GM18499 (cell line): ENCODE results near the gene EIF2B2.

ENCODE experiments used
- ATAC-seq: cut with Tn5 transposase; IDR thresholded peaks from one replicate; pipeline ENCODE4 v1.9.1; 2021; ENCODE audit warnings: moderate number of reproducible peaks; ENCODE audit not compliant: insufficient read depth, unreplicated experiment

The EIF2B2 gene

GRCh38 chr14:75032939-75033338 is 30.2 kb downstream of the EIF2B2 start:
- ATAC-seq = no peak

- ATAC-seq = no peak
Measured at GRCh38 chr14:75040507-75040906, 37.8 kb downstream of the EIF2B2 start.

DNA sequence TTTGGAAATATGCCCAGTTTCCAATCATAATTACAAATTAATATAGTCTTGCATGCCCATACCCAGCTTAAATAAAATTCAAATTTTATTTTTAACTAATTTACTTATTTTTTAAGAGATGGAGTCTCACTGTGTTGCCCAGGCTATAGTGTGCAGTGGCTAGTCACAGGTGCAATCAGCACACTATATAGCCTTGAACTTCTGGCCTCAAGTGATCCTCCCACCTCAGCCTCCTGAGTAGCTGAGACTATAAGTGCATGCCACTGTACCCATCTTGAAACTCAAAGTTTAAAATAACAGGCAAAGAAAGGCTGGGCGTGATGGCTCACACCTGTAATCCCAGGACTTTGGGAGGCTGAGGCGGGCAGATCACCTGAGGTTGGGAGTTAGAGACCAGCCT is 38.2 kb downstream of the EIF2B2 start:
- ATAC-seq = no peak

- ATAC-seq = no peak
Measured at GRCh38 chr14:75041613-75042012, 38.9 kb downstream of the EIF2B2 start.

DNA sequence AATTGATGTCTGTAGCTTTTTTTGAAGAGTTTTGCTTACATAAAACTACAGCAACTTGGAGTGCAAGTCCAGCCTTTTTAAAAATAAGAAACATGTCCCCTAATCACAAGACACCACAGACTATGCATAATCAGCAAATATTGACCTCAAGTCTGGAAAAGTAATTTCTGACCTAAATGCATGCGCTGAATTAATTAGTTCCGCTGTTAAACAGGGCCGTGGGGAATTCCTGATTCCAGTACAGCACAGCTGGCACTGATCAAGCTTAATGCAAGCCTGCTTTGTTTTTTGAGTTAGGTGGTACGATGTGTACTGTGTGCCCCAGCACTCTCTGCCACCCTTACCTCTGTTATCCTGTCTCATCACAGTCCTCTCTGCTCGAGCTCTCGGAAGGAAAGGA is 39.3 kb downstream of the EIF2B2 start:
- no peak for ATAC-seq

DNA sequence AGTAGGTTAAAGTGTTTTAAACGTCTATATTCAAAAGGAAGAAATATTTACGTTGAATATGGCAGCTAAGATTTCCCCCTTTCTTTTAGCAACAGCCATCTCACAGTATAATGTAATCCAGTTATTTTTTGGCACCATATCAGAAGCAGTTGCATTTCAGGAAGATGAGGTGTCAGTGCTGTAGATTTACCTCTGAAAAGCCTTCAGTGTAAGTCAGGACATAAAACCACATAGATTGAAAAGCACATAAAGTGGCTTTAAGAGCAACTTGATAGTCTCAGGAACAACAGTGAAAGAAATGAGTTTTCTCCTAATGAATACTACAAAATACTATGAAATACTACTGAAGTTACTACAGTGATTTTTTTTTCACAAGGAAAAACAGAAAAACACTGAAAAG is 41.6 kb downstream of the EIF2B2 start:
- no peak for ATAC-seq

DNA sequence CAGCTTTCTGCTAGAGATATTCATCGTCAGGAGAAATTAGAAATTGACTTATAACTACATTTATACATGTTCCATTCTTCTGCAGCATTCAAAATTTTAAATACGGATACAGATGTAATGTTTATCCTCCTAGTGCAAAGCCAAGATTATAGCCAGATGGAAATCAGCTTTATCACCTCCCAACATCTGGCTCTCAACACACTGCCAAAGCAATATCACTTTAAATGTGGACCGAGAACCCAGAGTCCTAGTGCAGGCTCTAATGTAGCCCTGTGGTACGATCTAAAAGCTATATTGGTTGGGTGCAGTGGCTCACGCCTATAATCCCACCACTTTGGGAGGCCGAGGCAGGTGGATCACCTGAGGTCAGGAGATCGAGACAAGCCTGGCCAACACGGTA is 42.0 kb downstream of the EIF2B2 start:
- ATAC-seq = no peak

GRCh38 chr14:75046275-75046674 is 43.6 kb downstream of the EIF2B2 start:
- no peak for ATAC-seq

DNA sequence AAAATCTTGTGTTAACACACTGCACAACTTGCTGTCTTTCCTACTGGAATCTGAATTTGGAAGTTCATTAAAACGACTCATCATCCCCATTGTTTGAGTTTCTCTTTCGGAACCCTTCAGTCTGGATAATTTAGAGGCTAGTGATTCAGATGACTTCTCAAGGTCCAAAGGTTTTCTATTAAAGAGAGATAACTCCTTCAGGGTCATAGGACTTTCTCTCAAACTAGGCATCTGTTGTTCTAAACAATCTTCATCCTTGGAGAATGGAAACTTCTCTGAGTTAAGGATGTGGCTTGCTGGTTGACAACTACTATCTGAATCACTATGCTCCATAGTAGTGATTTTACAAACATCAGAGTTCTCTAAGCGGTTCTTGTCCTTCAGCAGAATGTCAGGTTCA is 44.2 kb downstream of the EIF2B2 start:
- no peak for ATAC-seq

DNA sequence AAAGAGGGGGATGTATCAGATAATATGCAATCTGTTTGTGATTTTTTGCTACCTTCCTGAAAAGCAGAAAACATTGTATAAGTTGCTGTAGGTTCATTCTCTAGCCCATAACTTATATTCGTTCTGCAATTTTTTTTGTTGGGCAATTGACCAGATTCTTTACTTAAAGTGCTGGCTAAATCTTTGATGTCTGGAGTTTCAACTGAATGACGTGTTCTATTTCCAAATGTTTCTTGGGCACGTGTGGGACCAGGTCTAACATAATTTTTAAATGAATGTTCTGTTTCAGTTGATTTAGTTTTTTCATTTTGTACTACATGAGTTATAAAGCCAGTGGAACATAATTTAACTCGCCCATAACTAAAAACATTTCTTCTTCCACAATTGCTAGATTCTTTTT is 44.8 kb downstream of the EIF2B2 start:
- ATAC-seq = no peak

DNA sequence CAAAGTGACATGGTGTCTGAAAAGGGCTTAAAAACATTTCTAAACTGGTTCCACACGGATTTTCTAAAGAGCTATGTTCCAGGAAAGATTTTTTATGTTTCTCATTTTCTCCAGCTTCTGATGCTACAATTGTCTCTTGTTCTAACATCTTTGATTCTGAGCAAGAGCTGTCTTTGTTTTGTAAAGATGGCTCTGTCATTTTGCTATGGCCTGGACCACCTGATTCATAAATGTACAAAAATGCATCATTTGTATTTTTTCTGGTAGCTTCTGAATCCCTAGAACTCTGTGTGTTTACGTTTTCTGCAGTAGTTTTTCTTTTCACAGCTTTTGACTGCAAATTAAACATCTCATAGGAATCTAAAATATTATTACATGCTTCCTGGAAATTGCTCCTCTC is 45.4 kb downstream of the EIF2B2 start:
- ATAC-seq = no peak

- no peak for ATAC-seq
Measured at GRCh38 chr14:75049136-75049535, 46.4 kb downstream of the EIF2B2 start.

DNA sequence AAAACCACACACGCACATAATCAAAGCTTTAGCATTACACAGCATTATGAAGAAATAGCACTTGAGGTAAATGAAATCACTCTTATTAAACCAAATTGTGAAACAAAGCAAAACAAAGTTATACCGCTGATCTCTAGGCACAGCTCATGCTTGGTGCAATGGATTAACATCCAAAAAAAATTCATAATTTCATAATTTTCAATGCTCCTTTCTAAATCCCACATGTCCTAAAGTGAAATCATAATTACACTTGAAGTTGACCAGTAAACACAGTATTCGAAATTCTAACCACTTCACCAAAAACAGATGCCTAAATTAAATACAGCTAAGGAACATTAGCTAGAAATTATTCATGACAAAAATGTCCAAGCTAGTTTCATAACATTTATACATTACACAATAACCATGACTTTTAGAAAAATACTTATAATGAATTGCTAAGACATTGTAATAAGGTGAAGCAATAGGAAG is 47.0 kb downstream of the EIF2B2 start:
- no peak for ATAC-seq

DNA sequence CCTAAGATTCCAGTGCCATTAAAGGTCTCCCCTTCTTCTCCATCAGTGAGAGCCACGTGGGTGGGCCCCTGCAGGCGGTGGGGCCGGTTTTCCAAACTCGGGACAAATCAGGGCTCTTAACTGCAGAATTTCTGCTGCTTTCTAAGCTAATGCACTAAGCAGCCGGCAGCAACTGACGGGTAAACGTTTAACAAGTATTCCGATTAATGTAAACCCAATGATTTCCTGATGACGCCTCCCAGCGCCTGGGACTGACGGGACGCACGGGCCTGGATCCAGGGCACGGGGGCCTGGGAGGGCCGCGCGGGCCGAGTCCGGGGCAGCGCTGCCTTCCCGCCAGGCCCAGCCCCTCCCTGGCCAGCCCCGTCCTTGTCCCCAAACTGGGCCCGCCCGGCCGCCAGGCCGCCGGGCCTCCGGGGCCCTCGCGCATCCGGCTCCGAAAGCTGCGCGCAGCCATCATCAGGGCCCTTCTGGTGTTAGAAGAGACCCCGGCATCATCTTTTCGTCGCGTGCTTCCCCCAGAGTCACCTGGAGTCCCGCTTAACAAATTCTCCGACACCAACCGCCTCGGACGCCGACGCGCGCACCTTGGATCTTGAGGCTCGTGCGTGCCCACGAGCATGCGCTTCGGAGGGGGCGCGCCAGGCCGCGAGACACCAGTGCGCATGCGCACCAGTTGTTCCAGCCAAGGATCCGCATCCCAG is 48.3 kb downstream of the EIF2B2 start, which contains the start of gene MLH3:
Gene MLH3 (minus strand): TSS at position 616 of the 704 bp plus-strand sequence. CDS start 1,812 bp downstream, outside the sequence.
- ATAC-seq = no peak

DNA sequence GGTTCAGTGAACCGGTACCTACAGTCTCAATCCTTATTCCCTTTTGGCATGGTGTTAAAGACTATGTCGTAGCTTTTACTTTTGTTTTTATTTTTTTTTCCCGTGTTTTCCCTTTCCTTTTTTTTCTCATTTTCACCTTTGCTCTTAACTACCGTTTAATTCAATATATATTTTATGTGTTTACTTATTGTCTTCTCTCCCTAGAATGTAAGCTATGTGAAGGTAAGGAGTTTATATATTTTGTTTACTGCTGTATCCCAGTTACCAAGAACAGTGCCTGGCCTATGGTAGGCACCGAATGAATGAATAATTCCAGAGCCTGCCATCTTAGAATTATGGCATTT is 48.8 kb downstream of the EIF2B2 start:
- ATAC-seq = no peak

GRCh38 chr14:75053396-75054291 is 50.9 kb downstream of the EIF2B2 start:
- no peak for ATAC-seq

DNA sequence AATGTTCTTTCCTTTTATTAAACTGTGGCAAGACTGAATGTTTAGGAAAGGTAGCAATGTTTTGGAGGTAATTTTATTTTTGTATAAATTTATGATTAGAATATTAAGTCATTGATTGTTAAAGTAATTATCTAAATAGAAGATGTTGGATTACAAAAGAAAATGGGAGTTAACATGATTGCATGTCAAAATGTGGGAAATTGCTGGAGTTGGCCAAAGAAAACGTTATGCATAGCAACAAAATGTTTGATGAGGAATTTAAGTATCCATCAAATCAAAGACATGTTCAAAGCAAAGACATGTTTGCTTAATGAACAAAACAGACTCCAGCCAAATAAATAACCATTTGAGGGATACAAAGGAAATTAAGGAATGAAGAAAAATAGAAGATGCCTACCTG is 51.7 kb downstream of the EIF2B2 start:
- ATAC-seq = no peak

- no peak for ATAC-seq
Measured at GRCh38 chr14:75059642-75060041, 56.9 kb downstream of the EIF2B2 start.

- no peak for ATAC-seq
Measured at GRCh38 chr14:75060420-75060819, 57.7 kb downstream of the EIF2B2 start.
